ENCODE data around the gene SLMAP.

The SLMAP gene

GRCh38 chr3:57972531-57973111 is 216.5 kb downstream of the SLMAP start:
- DNase-seq = no peak

DNA sequence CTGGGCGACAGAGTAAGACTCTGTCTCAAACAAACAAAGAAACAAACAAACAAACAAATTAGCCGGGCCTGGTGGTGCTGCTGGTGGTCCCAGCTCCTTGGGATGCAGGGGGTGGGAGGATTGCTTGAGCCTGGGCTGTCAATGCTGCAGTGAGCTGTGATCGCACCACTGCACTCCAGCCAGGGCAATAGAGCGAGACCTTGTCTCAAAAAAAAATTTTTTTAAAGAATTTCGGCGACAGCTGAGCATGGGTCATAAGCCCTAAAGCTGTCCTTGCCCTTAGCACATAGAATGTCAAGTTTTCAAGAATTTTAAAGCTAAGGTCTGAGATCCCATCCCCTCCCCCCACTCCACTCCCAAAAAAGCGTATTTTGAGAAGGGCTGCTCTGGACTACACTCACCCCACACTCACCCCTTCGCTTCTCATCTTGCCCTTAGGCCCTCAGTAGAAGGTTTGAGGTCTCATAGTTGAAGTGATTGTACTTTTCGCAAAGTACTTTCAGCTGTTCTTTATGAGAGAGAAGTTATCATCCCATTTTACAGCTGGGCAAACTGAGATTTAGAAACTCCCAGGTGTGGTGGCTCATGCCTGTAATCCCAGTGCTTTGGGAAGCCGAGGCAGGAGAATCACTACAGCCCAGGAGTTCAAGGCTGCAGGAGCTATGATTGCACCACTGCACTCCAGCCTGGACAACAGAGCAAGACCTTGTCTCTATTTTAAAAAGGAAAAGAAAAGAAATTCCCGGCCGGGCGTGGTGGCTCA is 217.8 kb downstream of the SLMAP start:
- DNase-seq = no peak

DNA sequence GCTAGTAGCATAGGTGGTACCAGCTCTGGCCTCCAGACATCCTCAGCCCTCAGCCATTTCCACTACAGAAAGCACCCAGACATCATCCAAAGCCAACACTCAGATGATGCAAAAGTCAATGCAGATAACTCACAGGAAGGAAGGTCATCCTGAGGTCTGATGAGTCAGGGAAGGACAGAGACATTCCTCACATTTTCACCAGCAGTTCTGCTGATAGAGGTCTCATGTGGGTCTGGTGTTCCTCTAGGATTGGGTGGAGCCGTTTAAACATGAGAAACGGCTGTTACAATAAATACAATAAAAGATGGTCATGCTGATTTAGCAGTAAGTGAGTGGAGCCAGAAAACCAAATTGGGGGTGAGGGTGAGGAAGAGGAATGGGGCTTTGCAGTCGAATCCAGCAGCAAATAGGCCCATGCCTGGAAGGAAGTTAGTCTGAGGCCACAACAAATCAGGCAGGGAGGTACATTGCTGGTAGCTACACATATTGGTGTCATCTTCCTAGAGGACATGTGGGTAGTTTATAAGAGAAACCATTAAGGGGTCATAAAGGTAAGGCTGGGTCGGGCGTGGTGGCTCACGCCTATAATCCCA is 218.8 kb downstream of the SLMAP start:
- DNase-seq = no peak

GRCh38 chr3:57977818-57978235 is 221.7 kb downstream of the SLMAP start:
- DNase-seq = no peak

GRCh38 chr3:57978316-57978715 is 222.2 kb downstream of the SLMAP start:
- no peak for DNase-seq
